GM23338 (cell line): ENCODE measurements around the gene SPRY1.

ENCODE experiments used
- EZH2 ChIP-seq: fragments of 200-600 bp; sonication (generic); IDR thresholded peaks from one replicate; pipeline ENCODE4 v1.8.0; 2017; ENCODE audit warnings: antibody characterized with exemption, mild to moderate bottlenecking, low read depth; ENCODE audit not compliant: unreplicated experiment
- EZH2phosphoT487 ChIP-seq: fragments of 200-600 bp; sonication (generic); IDR thresholded peaks from one replicate; pipeline ENCODE4 v1.8.1; 2018; ENCODE audit warnings: antibody characterized with exemption; ENCODE audit not compliant: unreplicated experiment
- TF ChIP-seq, protein P1 (sequence below): IDR thresholded peaks from 2 replicates; pipeline ENCODE4 v1.6.1; 2016; ENCODE audit warnings: antibody characterized with exemption

- TF ChIP-seq, protein P1, sequence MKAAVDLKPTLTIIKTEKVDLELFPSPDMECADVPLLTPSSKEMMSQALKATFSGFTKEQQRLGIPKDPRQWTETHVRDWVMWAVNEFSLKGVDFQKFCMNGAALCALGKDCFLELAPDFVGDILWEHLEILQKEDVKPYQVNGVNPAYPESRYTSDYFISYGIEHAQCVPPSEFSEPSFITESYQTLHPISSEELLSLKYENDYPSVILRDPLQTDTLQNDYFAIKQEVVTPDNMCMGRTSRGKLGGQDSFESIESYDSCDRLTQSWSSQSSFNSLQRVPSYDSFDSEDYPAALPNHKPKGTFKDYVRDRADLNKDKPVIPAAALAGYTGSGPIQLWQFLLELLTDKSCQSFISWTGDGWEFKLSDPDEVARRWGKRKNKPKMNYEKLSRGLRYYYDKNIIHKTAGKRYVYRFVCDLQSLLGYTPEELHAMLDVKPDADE: no peak
- TF ChIP-seq EZH2phosphoT487: no peak
- no peak for TF ChIP-seq EZH2
These were observed 32.9 kb upstream of the SPRY1 start for GRCh38 chr4:123363729-123364128.
